GM19372 (cell line): ENCODE results near the gene IL2RA.

Source experiments
- ATAC-seq: cut with Tn5 transposase; IDR thresholded peaks from one replicate; pipeline ENCODE4 v1.9.1; 2021; ENCODE audit warnings: mild to moderate bottlenecking, low read depth, moderate library complexity; ENCODE audit not compliant: unreplicated experiment

IL2RA gene

DNA sequence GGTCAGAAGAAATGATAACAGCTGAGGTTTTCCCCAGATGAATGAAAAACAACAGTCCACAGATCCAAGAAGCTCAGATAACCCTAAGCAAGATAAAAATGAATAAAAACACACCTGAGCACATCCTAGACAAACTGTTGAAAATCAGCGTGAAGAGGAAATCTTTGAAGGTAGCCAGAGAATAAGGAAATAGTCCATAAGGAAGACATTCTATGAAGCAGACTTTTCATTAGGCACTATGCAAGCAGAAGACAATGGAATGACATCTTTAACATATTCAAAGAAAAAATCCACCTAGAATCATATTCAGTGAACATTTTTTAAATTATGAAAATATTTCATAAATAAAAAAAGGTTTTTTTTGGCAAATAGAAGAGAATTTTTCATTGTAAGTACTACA lies 69.8 kb downstream of the IL2RA start:
- no peak for ATAC-seq

- ATAC-seq, result no peak
Observed at GRCh38 chr10:5991708-5992107, 70.5 kb downstream of the IL2RA start.

DNA sequence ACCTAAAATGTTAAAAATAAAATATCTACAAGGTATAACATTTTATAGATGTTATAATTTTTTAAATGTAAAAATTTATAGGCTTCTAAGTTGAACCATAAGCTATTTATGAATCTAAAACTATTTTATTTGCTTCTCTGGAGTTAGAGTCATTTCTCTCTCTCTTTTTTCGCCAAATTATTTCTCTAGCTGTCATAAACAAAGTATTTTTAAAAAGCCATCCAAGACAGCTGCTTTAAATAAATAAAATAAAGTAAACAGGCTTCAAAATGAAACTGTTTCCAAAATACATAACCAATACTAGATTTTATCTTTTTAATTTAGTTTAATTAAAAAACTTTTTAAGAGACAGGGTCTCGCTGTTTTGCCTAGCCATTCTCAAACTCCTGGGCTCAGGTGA lies 72.4 kb downstream of the IL2RA start:
- no peak for ATAC-seq

DNA sequence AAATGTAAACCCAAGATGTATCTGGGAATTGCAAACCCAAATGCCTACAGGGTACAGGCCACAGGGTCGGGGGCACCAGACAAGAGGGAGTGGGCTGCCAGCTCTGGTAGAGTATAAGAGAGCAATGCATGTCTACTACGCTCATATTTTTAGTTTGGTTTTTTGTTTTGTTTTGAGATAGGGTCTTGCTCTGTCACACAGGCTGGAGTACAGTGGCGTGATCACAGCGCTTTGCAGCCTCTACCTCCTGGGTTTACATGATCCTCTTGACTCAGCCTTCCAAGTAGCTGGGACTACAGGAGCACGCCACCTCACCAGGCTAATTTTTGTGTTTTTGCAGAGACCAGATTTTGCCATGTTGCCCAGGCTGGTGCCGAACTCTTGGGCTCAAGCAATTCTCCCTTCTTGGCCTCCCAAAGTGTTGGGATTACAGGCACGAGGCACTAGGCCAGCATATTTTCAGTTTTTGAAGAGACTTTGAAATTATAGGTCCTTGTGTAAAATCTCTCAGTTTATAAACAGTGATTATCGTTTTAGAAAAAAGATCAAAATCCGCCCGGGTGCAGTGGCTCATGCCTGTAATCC lies 73.7 kb downstream of the IL2RA start:
- no peak for ATAC-seq

DNA sequence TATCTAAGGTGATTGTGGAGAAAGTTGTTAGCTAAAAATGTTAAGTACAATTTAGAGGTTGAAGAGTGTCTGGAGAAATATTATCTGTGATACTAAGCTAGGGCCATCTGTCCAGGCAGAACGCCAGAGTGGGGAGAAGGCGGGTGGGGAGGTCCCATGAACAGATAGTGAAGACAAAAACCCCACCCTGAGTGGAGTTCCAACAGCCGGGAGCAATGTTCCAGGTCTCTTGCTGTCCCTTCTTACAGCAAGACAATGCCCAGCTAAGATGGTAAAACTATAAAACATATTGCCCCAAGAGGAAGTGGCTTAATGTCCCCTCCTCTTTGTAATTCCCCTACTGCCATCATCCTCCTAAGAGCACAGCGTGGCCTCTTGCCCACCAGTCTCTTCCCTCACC lies 74.4 kb downstream of the IL2RA start:
- no peak for ATAC-seq

DNA sequence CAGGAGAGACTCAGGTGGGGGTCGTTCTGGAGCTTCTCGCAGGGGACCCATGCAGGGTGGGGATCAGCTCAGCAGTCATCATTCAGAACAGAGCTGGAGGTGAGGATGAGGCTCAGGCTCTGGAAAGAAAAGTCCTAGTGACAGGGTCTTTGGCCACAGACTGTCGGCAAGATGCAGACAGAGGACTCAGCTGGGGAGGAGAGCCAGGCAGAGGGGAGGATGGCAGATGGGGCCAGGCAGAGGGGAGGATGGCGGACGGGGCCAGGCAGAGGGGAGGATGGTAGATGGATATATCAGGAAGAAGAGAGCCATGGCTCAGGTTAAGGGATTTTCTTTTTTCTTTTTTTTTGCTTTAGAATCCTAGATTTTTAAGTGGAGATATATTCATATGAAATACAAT lies 77.1 kb downstream of the IL2RA start:
- ATAC-seq, result no peak

- no peak for ATAC-seq
Observed at GRCh38 chr10:5983774-5984173, 78.4 kb downstream of the IL2RA start.

DNA sequence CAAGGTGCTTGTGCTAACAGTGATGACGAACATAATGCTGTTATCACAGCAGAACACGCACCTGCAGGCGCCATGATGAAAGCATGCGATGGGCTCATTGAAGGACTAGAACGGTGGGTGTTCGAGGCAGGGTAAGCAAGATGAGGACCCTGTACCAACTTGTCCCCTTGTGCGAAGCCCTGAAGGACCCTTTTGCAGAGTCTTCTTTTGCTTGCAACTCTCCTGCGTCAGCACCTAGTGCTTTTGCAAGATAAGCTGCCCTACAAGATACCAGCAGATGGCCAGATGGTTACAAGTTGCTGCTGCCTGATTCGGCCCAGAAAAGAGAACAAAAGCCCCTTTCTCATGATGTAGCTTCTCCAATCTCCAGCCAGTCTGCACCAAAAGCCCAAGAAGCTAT lies 80.6 kb downstream of the IL2RA start:
- ATAC-seq, result no peak

DNA sequence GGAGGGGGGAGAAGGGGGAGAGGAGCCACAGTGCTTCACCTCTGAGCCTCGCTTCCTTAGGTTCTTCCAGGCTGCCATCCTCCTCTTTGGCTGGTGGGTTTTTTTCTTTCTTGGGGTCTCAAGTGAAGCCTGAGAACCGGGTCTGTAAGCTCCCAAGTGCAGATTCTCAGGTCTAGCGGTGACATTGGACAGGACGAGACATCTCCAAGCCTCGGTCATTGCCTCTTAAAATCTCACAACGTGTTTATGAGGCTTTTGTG lies 84.0 kb downstream of the IL2RA start:
- no peak for ATAC-seq

- peak; percentile 61 for ATAC-seq
Observed at GRCh38 chr10:5977471-5978229, 84.5 kb downstream of the IL2RA start, which contains the start of gene IL15RA. Gene IL15RA (minus strand): TSS chr10:5977543. CDS start chr10:5977492, 51 bp downstream.

GRCh38 chr10:5976512-5977470 lies 85.4 kb downstream of the IL2RA start:
- ATAC-seq, result peak; percentile 24

DNA sequence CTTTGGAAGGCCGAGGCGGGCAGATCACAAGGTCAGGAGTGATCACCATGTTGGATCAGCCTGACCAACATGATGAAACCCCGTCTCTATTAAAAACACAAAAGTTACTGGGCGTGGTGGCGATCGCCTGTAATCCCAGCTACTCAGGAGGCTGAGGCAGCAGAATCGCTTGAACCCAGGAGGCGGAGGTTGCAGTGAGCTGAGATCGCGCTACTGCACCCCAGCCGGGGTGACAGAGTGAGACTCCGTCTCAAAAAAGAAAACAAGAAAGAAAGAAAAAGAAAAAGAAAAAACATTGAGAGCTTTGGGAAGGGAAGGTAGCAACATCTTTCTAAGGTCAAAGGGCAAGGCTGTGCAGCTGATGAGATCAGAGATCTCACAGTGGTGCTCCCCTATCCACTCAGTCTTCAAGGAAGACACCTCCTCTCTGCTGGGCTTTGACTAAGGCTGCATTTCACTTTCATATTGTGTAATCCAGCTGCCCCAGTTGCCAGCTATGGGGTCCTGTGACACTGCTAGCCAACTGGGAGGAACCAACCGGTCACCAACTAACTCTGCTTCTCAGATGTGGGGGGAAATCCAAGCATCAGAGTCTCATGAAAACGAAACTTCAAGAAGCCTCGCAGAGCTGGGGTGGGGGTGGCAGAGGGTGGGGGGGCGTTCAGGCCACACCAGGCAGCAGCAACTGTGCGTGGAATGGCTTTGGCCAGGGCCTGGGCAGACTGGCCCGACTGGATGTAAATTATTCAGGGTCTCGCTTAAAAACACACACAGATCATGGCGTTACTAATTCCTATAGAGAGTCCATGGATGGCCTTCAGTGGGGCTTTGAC lies 86.3 kb downstream of the IL2RA start:
- peak; percentile 34 for ATAC-seq

DNA sequence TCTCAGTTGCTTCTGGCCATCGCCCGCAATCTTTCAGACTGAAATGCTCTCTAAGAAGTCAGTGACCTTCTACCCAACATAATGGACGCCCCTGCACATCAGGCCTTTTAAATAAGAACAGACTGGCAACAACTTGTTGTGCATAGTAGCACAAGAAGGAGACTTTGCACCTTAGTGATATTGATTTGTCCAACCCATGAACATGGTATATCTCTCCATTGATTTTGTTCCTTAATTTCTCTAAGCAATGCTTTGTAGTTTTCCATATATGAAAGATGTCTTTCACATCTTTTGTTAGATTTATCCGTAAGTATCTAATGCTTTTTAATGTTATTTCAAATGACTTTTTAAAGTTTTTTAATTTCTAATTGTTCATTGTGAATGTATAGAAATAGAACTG lies 89.1 kb downstream of the IL2RA start:
- no peak for ATAC-seq

DNA sequence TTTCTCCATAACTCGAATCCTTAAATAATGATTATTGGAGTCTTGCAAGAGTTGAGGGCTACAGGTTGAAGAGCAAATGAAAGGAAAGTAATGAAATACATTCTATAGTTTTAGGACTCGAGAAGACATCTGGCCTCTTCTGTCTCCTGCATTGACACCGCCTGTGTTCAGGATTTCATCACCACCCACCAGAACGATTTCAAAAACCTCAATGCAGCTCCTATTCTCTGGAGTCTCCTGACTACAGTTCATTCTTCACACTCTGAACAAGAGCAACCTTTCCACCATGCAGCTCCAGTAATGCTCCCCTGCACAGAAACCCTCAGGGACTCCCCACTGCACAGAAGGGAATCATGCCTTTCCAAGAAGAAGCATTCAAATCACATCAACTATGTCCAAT lies 90.3 kb downstream of the IL2RA start:
- no peak for ATAC-seq

GRCh38 chr10:5971315-5971832 lies 90.8 kb downstream of the IL2RA start:
- ATAC-seq, result no peak

GRCh38 chr10:5970527-5970926 lies 91.6 kb downstream of the IL2RA start:
- no peak for ATAC-seq

- no peak for ATAC-seq
Observed at GRCh38 chr10:5970066-5970465, 92.1 kb downstream of the IL2RA start.

GRCh38 chr10:5968681-5969453 lies 93.3 kb downstream of the IL2RA start:
- ATAC-seq, result no peak

DNA sequence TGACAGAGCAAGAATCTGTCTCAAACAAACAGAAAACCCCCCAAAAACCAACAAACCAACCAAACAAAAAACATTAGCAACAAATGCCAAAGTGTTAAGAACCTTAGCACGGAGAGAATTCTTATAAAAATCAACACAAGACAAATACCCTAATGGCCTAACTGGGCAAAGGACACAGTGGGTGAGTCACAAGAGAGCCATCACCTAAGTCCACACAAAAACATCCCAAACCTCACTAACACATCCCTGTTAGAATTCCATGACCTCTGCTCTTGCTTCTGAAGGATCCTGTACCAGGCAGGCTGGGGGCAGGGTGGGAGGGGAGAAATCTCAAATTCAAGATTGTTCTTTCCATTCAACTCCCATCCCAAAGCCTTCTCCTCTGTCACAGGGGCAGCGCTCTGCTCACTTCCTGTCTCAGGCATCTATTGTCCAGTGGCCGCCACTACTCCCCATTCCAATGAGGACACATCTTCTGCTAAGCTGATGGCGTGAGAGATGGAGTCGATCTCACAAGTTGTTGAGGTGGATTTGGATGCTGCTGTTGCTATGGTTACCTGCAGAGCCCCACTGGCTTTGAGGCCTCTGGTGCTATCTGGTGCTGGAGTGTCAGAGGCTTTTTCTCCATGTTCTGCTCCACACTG lies 94.0 kb downstream of the IL2RA start:
- no peak for ATAC-seq
